WTC11 (cell line): ENCODE results near the gene SIRPG. TPM values are rescaled to one million over a fixed set of nuclear protein-coding genes. Genes with fewer than 3 reads are reported as not detected.

ENCODE experiments used
- ATAC-seq: fragments of 200-7000 bp; cut with Tn5 transposase; 2 replicates; pipeline ENCODE4 v1.10.0; 2021; ENCODE audit warnings: mild to moderate bottlenecking, moderate library complexity
- CTCF ChIA-PET: fragments of 300-600 bp; sonication (Branson Sonifier 250); formaldehyde crosslinking; loops from one replicate; lab custom pipeline; 2021; ENCODE audit warnings: antibody characterized with exemption; lab: Charles Lee
- POLR2A ChIA-PET: fragments of 350-600 bp; sonication (Branson Sonifier 250); formaldehyde crosslinking; loops from one replicate; lab custom pipeline; 2021; ENCODE audit warnings: antibody characterized with exemption; lab: Charles Lee
- DNase-seq: peaks from one replicate; pipeline ENCODE4 v3.0.0; 2021; ENCODE audit warnings: low spot score
- H3K27ac Mint-ChIP-seq: 2 replicates; pipeline ENCODE4 v1.8.0; 2021; ENCODE audit warnings: mixed read lengths
- H3K27me3 Mint-ChIP-seq: 2 replicates; pipeline ENCODE4 v1.8.0; 2021; ENCODE audit warnings: low read depth, mild to moderate bottlenecking, moderate library complexity, mixed read lengths
- H3K36me3 Mint-ChIP-seq: 2 replicates; pipeline ENCODE4 v1.8.0; 2021; ENCODE audit warnings: mixed read lengths
- H3K4me1 Mint-ChIP-seq: 2 replicates; pipeline ENCODE4 v1.8.0; 2022; ENCODE audit warnings: mixed read lengths
- H3K4me3 Mint-ChIP-seq: 2 replicates; pipeline ENCODE4 v1.8.0; 2021; ENCODE audit warnings: mild to moderate bottlenecking, moderate library complexity, mixed read lengths
- H3K9me3 Mint-ChIP-seq: 2 replicates; pipeline ENCODE4 v1.8.0; 2021; ENCODE audit warnings: mixed read lengths
- ARID4B ChIP-seq: sonication (generic); formaldehyde crosslinking; IDR thresholded peaks from 2 replicates; pipeline ENCODE4 v1.8.0; 2023; ENCODE audit warnings: missing genetic modification reagents, mild to moderate bottlenecking, borderline replicate concordance
- ATF1 ChIP-seq: sonication (generic); formaldehyde crosslinking; IDR thresholded peaks from 2 replicates; pipeline ENCODE4 v1.8.1; 2023; ENCODE audit warnings: mild to moderate bottlenecking, moderate library complexity, missing genetic modification reagents
- ATF2 ChIP-seq: sonication (generic); formaldehyde crosslinking; IDR thresholded peaks from 2 replicates; pipeline ENCODE4 v1.8.1; 2022; ENCODE audit warnings: low read depth, missing genetic modification reagents, borderline replicate concordance
- FOXP1 ChIP-seq: sonication (generic); formaldehyde crosslinking; IDR thresholded peaks from 2 replicates; pipeline ENCODE4 v1.8.0; 2022; ENCODE audit warnings: missing genetic modification reagents, mild to moderate bottlenecking, moderate library complexity, borderline replicate concordance
- FOXP4 ChIP-seq: sonication (generic); formaldehyde crosslinking; IDR thresholded peaks from 2 replicates; pipeline ENCODE4 v1.8.0; 2022; ENCODE audit warnings: mild to moderate bottlenecking, missing genetic modification reagents
- GTF2I ChIP-seq: fragments of 250-450 bp; sonication (Bioruptor Pico); conservative IDR thresholded peaks from 2 replicates; pipeline ENCODE4 v1.4.0; 2021; ENCODE audit warnings: mild to moderate bottlenecking
- IRF1 ChIP-seq: sonication (generic); formaldehyde crosslinking; IDR thresholded peaks from 2 replicates; pipeline ENCODE4 v1.8.0; 2023; ENCODE audit warnings: missing genetic modification reagents
- KAT7 ChIP-seq: sonication (generic); formaldehyde crosslinking; IDR thresholded peaks from 2 replicates; pipeline ENCODE4 v1.8.1; 2023; ENCODE audit warnings: missing genetic modification reagents, mild to moderate bottlenecking, borderline replicate concordance
- MLX ChIP-seq: sonication (generic); formaldehyde crosslinking; IDR thresholded peaks from 2 replicates; pipeline ENCODE4 v1.8.1; 2023; ENCODE audit warnings: mild to moderate bottlenecking, missing genetic modification reagents, moderate library complexity
- MYBL2 ChIP-seq: sonication (generic); formaldehyde crosslinking; IDR thresholded peaks from 2 replicates; pipeline ENCODE4 v1.8.1; 2023; ENCODE audit warnings: mild to moderate bottlenecking, moderate library complexity, missing genetic modification reagents
- NFYB ChIP-seq: sonication (generic); formaldehyde crosslinking; conservative IDR thresholded peaks from 2 replicates; pipeline ENCODE4 v1.8.0; 2022; ENCODE audit warnings: low read depth, missing genetic modification reagents
- NR1H2 ChIP-seq: sonication (generic); formaldehyde crosslinking; IDR thresholded peaks from 2 replicates; pipeline ENCODE4 v1.9.0; 2021; ENCODE audit warnings: mild to moderate bottlenecking, moderate library complexity, missing genetic modification reagents
- NR3C1 ChIP-seq: sonication (generic); formaldehyde crosslinking; conservative IDR thresholded peaks from 2 replicates; pipeline ENCODE4 v1.8.1; 2023; ENCODE audit warnings: low read depth, mild to moderate bottlenecking, missing genetic modification reagents
- RORB ChIP-seq: fragments of 250-450 bp; sonication (Bioruptor Pico); IDR thresholded peaks from 2 replicates; pipeline ENCODE4 v1.9.0; 2021; ENCODE audit warnings: mild to moderate bottlenecking
- SMAD4 ChIP-seq: sonication (generic); formaldehyde crosslinking; IDR thresholded peaks from 2 replicates; pipeline ENCODE4 v1.8.0; 2022; ENCODE audit warnings: mild to moderate bottlenecking, missing genetic modification reagents
- SOX15 ChIP-seq: fragments of 250-450 bp; sonication (Bioruptor Pico); IDR thresholded peaks from 2 replicates; pipeline ENCODE4 v1.9.0; 2021; ENCODE audit warnings: mild to moderate bottlenecking
- STAT6 ChIP-seq: sonication (generic); formaldehyde crosslinking; conservative IDR thresholded peaks from 2 replicates; pipeline ENCODE4 v1.8.1; 2023; ENCODE audit warnings: mild to moderate bottlenecking, low read depth, missing genetic modification reagents, moderate library complexity
- TP53 ChIP-seq: sonication (generic); formaldehyde crosslinking; IDR thresholded peaks from 2 replicates; pipeline ENCODE4 v1.8.1; 2023; ENCODE audit warnings: mild to moderate bottlenecking, missing genetic modification reagents
- USF2 ChIP-seq: sonication (generic); formaldehyde crosslinking; IDR thresholded peaks from 2 replicates; pipeline ENCODE4 v1.8.1; 2023; ENCODE audit warnings: mild to moderate bottlenecking, missing genetic modification reagents, moderate library complexity
- ZMAT4 ChIP-seq: fragments of 250-450 bp; sonication (Bioruptor Pico); IDR thresholded peaks from 2 replicates; pipeline ENCODE4 v1.9.0; 2021; ENCODE audit warnings: mild to moderate bottlenecking
- ZNF219 ChIP-seq: sonication (generic); formaldehyde crosslinking; IDR thresholded peaks from 2 replicates; pipeline ENCODE4 v1.8.0; 2023; ENCODE audit warnings: missing genetic modification reagents, mild to moderate bottlenecking, borderline replicate concordance
- total RNA-seq: library from RNA; stranded (reverse); gene quantifications from 3 replicates; pipeline ENCODE4 v1.2.3, GENCODE V29; 2021

The SIRPG gene
- total RNA-seq, 1 experiment from 2014 or later, result not detected

- TF ChIP-seq SOX15 (CRISPR knock-in tag) (no peak), KAT7 (CRISPR knock-in tag) (no peak), ZNF219 (CRISPR knock-in tag) (no peak), ATF1 (CRISPR knock-in tag) (no peak), NR1H2 (CRISPR knock-in tag) (no peak), FOXP4 (CRISPR knock-in tag) (no peak), USF2 (CRISPR knock-in tag) (no peak)
- H3K27ac Mint-ChIP-seq, result no peak overlapping the region
- no peak overlapping the region for H3K4me3 Mint-ChIP-seq
- DNase-seq (no peak), ATAC-seq (no peak)
- H3K9me3 Mint-ChIP-seq, result peaks cover 42% of the 10 kb centered on the region
- peaks cover 12% of the 10 kb centered on the region for H3K36me3 Mint-ChIP-seq
- H3K4me1 Mint-ChIP-seq, result peaks cover 11% of the 10 kb centered on the region
- POLR2A ChIA-PET, result no interaction called here
- CTCF ChIA-PET, result no interaction called here
- H3K27me3 Mint-ChIP-seq, result peaks cover 25% of the 10 kb centered on the region
Measured at GRCh38 chr20:1671891-1672669, 14.5 kb upstream of the SIRPG start.

- ChIA-PET CTCF (no interaction called here), POLR2A (no interaction called here)
- ATAC-seq (no peak), DNase-seq (no peak)
- Mint-ChIP-seq H3K4me1 (peaks cover 11% of the 10 kb centered on the region), H3K4me3 (no peak overlapping the region), H3K27ac (no peak overlapping the region), H3K36me3 (peaks cover 12% of the 10 kb centered on the region), H3K27me3 (peaks cover 11% of the 10 kb centered on the region), H3K9me3 (peaks cover 42% of the 10 kb centered on the region)
- no peak for TF ChIP-seq GTF2I (CRISPR knock-in tag)
- TF ChIP-seq RORB, result no peak
- no peak for TF ChIP-seq ATF2 (CRISPR knock-in tag)
- no peak for TF ChIP-seq MLX (CRISPR knock-in tag)
- TF ChIP-seq SMAD4 (CRISPR knock-in tag), result no peak
- TF ChIP-seq FOXP1, result no peak
- no peak for TF ChIP-seq IRF1 (CRISPR knock-in tag)
- TF ChIP-seq NFYB (CRISPR knock-in tag), result no peak
- TF ChIP-seq ZMAT4 (CRISPR knock-in tag), result no peak
- TF ChIP-seq ARID4B (CRISPR knock-in tag), result no peak
- no peak for TF ChIP-seq STAT6 (CRISPR knock-in tag)
- no peak for TF ChIP-seq NR3C1
- TF ChIP-seq MYBL2 (CRISPR knock-in tag), result no peak
- no peak for TF ChIP-seq TP53 (CRISPR knock-in tag)
Measured at GRCh38 chr20:1669304-1669703, 11.7 kb upstream of the SIRPG start.
